ENCODE data around the gene EIF2A.
"Not testable (repeated sequence)": the region's sequence is repeated elsewhere in the genome, so short reads cannot be mapped to it uniquely, and the experiment has no call there.

EIF2A gene

DNA sequence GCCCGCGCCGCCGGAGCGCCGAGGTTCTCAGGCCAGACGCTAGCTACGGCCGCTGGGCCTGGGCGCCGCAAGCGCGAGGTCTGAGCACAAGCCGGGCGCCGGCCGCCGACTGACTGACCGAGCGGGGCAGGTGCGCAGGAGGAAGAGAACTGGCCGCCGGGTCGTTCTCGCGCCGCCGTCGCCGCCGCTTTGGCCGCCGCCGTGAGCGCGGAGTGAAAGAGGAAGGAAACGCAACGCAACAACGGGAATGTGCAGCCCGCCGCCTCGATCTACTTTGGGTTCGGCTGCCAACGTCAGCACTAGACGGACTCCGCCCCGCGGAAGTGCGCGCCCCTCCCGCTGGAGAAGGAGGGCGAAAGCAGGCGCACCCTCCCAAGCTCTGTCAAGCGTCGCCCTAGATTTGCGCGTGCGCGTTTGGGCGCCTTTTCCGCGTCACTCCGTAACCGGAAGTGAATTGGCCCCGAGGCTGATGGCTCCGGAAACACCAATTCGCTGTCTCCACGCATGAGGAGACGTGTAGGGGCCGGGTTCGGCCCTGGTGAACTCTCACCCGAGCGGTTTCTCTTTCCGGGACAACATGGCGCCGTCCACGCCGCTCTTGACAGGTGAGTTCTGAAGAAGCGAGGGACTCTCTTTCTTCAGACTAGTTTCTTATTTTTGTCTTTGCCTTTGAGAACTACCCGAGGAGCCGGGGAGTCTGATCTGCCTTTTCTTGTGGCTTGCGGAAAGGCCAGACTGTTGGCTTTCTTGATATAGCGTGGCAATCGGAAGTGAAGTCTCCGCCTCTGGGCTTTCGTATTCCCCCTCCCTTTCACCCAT is at the start of gene EIF2A, which contains the start of gene SERP1:
TSS of gene EIF2A (plus strand) at position 562 of the 819 bp plus-strand sequence. CDS start at position 578, 16 bp downstream.
TSS of gene SERP1 (minus strand) at position 271 of the 819 bp plus-strand sequence. CDS start 361 bp downstream, outside the sequence.
- peak; percentile 97 to 100 for DNase-seq (ENCODE audit: low read depth in 2 of 2)

DNA sequence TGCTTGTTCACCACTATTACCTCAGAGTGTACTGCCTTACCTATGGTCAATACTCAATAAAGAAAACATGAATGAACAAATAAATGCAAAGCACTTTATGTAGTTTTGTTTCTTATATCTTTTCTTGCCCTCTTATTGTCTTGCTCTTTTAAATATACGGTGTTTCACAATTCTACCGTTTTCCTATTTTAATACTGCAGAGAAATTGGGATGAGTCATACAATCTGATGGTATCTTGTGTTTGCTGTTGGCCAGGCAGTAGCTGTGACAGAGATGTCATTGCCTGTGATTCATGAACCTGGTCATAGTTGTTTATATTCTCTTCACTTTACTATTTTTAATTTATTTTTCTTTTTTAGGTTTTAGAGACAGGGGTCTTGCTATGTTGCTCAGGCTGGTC is 48.6 kb upstream of the EIF2A start:
- DNase-seq (ENCODE audit: low read depth in 2 of 2) = no peak

DNA sequence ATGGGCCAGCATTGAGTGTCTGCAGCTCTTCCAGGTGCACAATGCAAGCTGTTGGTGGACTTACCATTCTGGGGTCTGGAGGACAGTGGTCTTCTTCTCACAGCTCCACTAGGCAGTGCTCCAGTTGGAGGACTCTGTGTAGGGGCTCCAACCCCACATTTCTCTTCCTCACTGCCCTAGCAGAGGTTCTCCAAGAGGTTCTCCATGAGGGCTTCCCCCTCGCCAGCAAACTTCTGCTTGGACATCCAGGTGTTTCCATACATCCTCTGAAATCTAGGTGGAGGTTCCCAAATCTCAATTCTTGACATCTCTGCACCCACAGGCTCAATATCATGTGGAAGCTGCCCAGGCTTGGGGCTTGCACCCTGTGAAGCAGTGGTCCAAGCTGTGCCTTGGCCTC is 45.6 kb upstream of the EIF2A start:
- not testable (repeated sequence) for DNase-seq (ENCODE audit: low read depth in 2 of 2)

DNA sequence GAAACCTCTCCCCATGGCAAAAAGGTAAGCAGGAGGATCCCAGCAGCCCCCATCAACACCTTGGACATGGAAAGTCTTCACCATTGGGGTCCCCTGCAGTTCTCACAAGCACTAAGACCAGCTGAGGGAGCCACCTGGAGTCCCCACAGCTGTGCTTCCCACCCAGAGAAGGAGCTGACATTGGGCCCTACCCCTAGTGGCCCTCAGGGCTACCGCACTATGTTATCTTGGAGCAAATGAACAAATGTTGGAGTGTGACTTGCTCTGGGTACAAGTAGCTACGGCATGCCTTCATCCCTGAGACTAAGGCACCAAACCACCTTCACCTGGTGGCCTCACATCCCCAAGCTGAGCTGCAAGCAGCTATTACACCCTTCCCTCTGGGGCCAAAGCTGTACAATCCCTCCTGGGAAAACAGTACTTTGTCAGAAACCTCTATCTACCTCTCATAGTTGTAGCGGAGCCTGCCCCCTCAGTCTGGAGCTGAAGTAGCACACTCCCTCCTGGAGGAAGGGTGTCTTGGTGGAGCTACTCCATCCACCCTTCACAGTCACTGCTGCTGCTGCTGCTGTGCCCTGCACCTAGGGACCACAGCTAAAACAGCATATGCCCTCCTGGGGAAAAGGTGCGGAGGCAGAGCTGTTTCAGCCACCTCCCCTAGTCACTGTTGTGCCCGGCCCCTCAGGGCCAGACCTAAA is 43.0 kb upstream of the EIF2A start:
- no peak for DNase-seq (ENCODE audit: low read depth in 2 of 2)

DNA sequence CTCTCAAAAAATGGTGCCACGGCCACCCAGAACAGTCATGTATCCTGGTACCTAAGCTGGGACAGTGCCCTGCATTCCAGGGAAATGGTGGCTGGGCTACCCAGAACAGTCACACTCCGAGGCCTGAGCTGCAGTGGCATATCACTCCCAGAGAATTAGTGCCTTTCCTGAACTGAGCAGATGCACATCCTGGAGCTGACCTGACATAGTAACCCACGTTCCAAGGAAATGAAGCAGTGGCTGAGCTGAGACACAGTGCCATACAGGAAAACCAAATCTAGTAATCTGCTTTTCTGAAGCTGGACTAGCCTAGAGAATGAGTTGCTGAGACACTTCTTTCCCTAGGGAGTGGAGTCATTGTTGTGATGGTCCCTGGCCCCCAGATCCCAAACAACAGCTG is 42.1 kb upstream of the EIF2A start:
- DNase-seq (ENCODE audit: low read depth in 2 of 2) = no peak

DNA sequence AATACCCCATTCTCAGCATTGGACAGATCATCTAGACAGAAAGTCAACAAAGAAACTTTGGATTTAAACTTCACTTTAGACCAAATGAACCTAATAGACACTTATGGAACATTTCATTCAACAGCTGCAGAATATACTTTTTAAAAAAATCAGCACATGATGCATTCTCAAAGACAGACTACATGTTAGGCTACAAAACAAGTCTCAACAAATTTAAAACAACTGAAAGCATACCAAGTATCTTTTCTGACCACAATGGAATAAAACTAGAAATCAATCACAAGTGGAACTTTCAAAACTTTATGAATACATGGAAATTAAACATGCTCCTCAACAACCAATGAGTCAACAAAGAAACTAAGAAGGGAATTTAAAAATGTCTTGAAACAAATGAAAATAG is 38.2 kb upstream of the EIF2A start:
- DNase-seq (ENCODE audit: low read depth in 2 of 2) = no peak

DNA sequence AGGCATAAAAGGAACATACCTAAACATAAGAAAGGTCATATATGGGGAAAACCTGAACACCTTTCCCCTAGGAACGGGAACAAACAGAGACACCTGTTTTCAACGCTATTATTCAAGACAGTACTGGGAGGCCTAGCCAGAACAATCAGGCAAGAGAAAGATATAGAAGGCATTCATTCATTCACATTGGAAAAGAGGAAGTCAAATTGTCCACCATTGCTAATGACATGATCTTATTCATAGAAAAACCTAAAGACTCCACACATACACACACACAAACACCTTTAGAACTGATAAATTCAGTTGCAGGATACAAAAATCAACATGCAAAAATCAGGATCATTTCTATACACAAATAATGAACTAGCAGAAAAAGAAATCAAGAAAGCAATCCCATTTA is 36.8 kb upstream of the EIF2A start:
- no peak for DNase-seq (ENCODE audit: low read depth in 2 of 2)

DNA sequence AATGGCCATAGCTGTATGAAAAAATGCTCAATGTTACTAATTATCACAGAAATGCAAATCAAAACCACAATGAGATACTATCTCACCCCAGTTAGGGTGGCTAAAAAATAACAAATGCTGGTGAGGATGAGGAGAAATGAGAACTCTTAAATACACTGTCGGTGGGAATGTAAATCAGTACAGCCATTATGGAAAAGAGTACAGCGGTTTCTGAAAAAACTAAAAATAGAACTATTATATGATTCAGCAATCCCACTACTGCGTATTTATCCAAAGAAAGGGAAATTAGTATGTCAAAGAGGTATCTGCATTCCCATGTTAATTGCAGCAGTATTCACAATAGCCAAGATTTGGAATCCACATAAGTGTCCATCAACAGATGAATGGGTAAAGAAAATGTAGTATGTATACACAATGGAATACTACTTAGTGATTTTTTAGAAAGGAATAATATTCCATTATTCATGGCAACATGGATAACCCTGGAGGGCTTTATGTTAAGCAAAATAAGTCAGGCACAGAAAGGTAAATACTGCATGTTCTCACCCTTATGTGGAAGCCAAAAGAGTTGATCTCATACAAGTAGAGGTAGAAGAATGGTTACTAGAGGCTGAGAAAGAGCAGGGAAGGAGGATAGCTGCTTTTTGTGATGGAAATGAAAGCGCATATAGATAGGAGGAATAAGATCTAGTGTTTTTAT is 35.3 kb upstream of the EIF2A start:
- DNase-seq (ENCODE audit: low read depth in 2 of 2) = no peak

DNA sequence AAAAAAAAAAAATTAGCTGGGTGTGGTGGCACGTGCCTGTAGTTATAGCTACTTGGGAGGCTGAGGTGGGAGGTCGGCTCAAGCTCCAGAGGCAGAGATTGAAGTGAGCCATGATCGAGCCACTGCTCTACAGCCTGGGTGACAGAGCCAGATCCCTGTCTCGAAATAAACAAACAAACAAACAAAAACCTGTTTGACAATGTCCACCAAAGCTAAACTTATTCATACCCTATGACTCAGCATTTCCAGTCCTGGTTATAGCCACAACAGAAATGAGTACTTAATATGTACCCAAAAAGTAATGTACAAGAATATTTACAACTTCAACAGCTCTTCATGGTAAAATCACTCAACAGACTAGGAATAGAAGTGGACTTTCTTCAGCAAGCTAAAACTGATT is 31.4 kb upstream of the EIF2A start:
- no peak for DNase-seq (ENCODE audit: low read depth in 2 of 2)

DNA sequence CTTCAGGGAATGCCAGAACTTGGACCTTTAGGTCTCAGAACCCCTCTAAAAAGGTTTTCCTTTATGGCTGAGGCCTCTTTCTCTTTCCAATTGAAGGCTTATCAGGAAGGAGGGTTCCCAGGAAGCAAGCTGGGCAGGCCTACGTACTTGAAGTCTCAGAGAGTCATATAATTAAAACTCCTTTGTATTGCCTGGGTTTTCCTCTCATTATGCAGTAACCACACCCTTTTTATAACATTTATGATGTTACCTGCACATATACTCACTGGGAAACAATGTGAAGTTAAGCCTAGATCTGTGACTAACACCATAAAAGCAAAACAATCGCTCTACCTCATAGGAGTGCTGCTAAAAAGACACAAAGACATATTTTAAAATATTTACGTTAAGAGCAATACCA is 27.6 kb upstream of the EIF2A start:
- DNase-seq (ENCODE audit: low read depth in 2 of 2) = no peak

DNA sequence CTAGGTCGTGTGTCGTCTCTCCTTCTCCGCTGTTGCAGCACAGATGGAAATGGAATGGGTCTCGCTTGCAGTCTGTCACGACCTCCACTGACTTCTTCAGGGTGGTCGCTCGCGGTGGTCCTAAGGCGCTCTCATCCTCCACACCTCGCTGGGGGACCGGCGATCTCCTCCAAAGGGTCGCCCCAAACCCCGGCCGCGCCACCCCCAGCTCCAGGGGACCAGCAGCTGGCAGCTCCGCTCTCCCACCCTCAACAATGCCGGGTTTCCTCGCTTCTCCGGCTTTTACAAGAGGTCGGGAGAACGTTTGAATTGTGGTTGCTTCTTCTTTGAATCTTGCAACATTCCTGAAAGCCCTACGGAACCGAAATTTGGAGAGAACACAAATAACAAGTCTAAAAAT is 26.2 kb upstream of the EIF2A start:
- no peak for DNase-seq (ENCODE audit: low read depth in 2 of 2)

DNA sequence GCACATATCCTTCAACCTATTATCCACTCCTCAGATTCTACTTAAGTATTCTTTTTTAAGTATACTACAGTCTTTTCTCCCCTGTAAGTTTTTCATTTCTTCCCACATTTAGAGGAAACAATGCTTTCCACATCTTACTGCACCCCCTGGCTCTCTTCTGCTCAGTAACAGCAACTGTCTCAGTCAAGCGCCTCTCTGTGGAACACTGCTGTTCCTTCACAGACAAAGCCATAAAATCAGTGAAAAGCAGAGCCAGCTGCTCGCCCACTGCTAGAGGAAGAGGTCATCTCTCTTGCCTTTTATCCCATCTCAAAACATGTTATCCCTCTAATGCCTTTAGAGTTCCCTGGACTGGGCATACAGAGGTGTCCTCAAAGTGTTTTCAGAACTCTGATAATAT is 25.1 kb upstream of the EIF2A start:
- DNase-seq (ENCODE audit: low read depth in 2 of 2) = no peak

DNA sequence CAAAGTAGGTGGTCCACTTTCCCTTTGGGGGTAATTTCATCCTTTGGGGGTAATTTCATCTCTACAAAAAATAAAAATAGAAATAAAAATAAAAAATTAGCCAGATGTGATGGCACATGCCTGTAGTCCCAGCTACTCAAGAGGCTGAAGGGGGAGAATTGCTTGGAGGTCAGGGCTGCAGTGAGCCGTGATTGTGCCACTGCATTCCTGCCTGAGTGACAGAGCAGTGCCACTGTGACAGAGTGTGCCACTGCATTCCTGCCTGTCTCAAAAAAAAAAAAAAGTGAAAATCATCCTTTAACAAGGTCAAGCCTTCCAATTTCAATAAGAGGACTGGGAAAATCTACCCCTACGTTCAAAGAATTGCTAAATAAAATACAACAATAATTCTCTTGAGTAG is 23.0 kb upstream of the EIF2A start:
- no peak for DNase-seq (ENCODE audit: low read depth in 2 of 2)

DNA sequence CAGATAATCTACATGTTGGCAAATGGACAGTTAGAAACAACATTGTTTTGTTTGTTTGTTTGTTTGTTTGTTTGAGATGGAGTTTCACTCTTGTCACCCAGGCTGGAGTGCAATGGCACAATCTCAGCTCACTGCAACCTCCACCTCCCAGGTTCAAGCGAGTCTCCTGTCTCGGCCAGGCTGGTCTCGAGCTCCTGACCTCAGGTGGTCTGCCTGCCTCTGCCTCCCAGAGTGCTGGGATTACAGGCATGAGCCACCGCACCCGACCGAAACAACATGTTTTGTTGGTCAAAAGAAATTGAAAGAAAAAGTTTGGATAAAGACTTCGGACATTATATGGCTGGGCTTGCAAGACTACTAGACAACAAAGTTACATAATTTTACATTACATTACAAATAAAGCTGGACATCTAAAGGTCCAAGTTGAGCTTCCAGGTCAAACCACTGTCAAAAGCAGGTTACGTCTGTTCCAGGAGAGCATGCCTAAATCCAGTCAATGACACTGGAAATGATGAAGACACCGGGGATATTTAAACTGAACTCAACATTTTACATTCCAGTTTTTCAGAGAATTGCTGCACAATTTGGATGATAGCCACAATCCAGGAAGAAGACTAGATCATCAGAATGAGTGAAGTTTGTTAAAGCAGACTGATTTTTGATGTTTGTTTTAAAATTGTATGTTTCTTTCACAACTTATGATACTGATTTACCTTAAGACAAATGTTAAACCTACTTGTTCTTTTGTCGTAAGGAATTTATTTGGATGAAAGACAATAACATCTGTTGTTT is 18.9 kb upstream of the EIF2A start:
- no peak for DNase-seq (ENCODE audit: low read depth in 2 of 2)

DNA sequence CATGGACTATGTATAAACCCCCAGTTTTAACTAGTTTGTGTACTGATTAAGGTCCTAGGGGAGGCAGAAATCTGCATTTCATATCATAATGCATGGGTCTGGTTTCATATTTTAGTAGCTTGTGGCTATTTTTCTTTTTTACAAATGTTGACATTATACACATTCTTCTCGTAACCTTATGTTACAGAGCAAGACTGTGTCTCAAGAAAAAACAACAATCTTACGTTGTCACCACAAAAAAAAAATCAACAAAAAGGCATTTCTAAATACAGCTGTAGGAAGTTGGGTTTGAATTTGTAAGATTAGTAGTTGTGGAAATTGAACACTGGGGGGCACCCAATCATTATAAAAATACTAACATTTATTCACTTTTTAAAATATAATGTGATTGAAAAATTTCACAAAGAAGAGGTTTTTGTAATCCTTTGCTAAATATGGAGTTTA is 18.2 kb upstream of the EIF2A start:
- DNase-seq (ENCODE audit: low read depth in 2 of 2) = no peak

DNA sequence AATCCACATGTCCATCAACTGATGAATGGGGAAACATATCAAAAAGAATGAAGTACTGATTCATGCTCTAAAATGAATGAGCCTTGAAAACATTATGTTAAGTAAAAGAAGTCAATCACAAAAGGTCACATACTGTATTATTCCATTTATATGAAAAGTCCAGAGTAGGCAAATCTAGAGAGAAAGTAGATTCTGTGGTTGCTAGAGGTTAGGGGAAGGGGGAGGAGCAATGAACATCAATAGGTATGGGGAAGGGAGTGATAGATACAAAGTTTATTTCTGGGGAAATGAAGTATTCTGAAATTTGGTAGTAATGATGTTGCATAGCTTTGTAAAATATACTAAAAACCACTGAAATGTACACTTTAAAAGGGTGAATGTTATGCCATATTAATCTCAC is 14.8 kb upstream of the EIF2A start:
- DNase-seq (ENCODE audit: low read depth in 2 of 2) = no peak

DNA sequence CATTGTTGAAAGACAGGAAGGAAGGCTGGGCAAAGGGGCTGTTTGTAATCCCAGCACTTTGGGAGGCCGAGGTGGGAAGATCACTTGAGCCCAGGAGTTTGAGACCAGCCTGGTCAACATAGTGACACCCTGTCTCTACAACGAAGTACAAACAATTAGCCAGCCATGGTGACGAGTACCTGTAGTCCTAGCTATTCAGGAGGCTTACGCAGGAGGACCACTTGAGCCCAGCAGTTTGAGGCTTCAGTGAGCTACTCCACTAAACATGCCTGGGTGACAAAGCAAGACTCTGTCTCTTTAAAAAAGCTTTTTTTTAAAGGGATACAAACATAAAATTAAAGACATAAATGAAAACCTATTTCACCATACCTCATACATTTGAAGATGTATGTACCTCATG is 11.4 kb upstream of the EIF2A start:
- no peak for DNase-seq (ENCODE audit: low read depth in 2 of 2)

DNA sequence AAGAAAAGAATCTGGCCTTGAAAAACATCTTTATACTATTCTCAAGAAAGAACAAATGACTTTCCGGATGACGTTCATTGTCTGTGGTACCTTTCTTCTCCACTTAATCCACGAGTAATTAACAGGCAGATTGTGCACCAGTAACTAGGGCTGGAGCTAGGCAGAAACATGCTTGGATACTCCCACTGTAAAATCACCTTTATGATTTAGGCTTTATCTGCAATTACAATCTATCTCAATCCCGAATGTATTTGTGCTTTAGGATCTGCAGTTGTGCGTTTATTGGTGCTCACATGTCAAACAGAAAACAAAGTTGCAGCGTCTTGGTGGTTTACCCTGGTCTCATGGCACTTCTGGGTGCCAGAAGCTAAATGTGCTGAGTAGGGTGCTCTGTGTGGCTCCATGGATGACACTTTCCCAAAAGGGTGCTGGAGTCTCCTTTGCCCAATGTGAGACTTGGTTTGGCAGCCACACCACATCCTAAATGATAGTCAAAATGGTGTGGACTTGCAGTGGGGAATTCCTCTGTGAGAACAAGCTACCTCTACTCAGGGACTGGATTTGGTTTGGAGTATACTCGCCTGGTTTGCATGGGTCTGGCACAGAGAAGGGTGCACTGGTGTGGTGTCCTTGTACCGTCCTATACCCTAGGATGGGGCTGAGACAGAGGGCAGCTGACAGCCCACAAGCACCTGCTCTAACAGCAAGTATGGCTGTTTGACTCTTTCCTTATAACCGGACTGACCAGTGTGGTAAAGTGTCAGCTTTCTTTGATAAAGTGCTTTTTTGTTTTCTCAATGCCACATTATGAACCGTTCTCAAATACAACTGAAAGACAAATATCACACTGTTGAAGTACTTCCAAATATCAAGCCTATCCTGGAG is 8.0 kb upstream of the EIF2A start:
- DNase-seq (ENCODE audit: low read depth in 2 of 2) = no peak

DNA sequence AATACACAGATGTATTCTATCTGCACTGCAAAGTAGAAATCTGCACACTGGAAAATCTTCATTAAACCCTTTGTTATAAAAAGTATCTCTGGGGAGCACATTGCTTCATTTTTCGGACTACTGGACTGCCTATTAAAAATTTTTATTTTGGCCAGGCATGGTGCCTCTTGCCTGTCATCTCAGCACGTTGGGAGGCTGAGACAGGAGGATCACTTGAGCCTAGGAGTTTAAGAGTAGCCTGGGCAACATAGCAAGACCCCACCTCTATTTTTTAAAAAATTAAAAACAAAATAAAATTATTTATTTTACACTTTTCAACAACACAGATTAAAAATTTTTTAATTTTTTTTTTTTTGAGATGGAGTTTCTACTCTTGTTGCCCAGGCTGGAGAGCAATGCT is 6.3 kb upstream of the EIF2A start:
- no peak for DNase-seq (ENCODE audit: low read depth in 2 of 2)

DNA sequence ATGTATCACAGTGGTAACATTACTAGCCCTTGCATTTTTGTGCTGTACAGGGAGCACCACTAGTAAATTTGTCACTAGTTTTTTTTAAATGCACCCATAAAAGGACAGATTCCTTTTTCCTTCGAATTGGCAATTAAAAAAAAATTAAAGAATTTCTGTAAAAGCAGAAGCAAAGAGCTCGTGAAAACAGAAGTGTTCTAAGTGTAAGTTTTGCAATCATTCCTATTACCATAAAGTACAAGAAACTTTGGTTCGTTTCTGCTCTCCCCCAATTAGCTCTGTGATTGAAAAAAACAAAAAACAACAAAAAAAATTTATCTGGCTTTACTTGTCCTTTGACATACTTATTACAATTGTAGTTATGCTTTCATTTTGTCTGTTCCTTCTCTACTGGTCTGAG is 5.6 kb upstream of the EIF2A start:
- no peak for DNase-seq (ENCODE audit: low read depth in 2 of 2)

DNA sequence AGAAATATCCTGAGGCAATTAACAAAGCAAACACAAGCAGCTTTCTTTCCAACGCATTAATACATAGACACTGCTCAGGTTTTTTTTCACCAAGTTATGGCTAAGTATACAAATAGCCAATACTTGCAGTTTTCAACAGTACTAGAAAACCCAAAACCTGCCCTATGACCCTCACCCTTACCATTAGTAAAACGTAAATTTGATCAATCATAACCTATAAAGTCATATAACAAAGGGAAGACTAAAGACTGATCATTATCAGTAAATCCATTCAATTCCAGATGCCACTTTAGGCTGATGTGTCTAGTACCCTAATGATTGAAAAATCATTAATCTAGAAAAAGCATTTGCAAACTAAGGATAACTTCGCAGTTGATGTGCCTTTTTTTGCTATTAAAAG is 3.5 kb upstream of the EIF2A start:
- no peak for DNase-seq (ENCODE audit: low read depth in 2 of 2)

All from stimulated activated CD4-positive, alpha-beta T cell treated with anti-CD3 and anti-CD28 coated beads, Interleukin-12 subunit alpha, Interleukin-12 subunit beta, amount 100 ng/mL, for 24 hours (primary cell).